GM23248 (cell line): ENCODE results near the gene TBC1D2B.

ENCODE experiments used
- EZH2 ChIP-seq: fragments of 200-600 bp; sonication (generic); IDR thresholded peaks from 2 replicates; pipeline ENCODE4 v1.6.1; 2018; ENCODE audit warnings: antibody characterized with exemption, mild to moderate bottlenecking; ENCODE audit not compliant: insufficient read depth, poor library complexity, severe bottlenecking
- EZH2phosphoT487 ChIP-seq: fragments of 200-600 bp; sonication (generic); IDR thresholded peaks from 2 replicates; pipeline ENCODE4 v1.6.1; 2018; ENCODE audit warnings: antibody characterized with exemption, moderate library complexity, mild to moderate bottlenecking, low read depth; ENCODE audit not compliant: insufficient read depth

GRCh38 chr15:78125267-78125666 lies 47.8 kb upstream of the TBC1D2B start:
- TF ChIP-seq EZH2, result no peak
- no peak for TF ChIP-seq EZH2phosphoT487
